ENCODE measurements around the gene TBX18. TPM values are rescaled to one million over a fixed set of nuclear protein-coding genes. Genes with fewer than 3 reads are reported as not detected.

TBX18 gene
- total and polyA plus RNA-seq, 4 donors, result 0.05 to 1.3 (median 0.21) TPM

GRCh38 chr6:84771125-84771755, 6.8 kb upstream of the TBX18 start:
- no peak for ATAC-seq (ENCODE audit: insufficient read depth, low FRiP score)
- no peak for DNase-seq
- no peak overlapping the region for H3K27ac ChIP-seq (ENCODE audit: low read depth in 1 of 2, low read length in 1 of 2)
- 11 to 15% methylated on average over 6 of the region's 6 CpGs for WGBS, 2 donors
- H3K27me3 ChIP-seq (ENCODE audit: control insufficient read depth in 3 of 3, insufficient read depth in 3 of 3, low read length in 2 of 3), result peaks cover 21 to 99% (median 98%) of the 10 kb centered on the region in 3 donors
- no peak overlapping the region for H3K9ac ChIP-seq (ENCODE audit: insufficient read depth in 1 of 2, low read length in 2 of 2)
- no peak overlapping the region for H3K4me3 ChIP-seq
- TF ChIP-seq, protein P1, sequence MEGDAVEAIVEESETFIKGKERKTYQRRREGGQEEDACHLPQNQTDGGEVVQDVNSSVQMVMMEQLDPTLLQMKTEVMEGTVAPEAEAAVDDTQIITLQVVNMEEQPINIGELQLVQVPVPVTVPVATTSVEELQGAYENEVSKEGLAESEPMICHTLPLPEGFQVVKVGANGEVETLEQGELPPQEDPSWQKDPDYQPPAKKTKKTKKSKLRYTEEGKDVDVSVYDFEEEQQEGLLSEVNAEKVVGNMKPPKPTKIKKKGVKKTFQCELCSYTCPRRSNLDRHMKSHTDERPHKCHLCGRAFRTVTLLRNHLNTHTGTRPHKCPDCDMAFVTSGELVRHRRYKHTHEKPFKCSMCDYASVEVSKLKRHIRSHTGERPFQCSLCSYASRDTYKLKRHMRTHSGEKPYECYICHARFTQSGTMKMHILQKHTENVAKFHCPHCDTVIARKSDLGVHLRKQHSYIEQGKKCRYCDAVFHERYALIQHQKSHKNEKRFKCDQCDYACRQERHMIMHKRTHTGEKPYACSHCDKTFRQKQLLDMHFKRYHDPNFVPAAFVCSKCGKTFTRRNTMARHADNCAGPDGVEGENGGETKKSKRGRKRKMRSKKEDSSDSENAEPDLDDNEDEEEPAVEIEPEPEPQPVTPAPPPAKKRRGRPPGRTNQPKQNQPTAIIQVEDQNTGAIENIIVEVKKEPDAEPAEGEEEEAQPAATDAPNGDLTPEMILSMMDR (IDR thresholded peaks at IDR 0.05; ENCODE audit: control extremely low read depth, extremely low read depth), result no peak
- no peaks in the 10 kb centered on the region for H3K36me3 ChIP-seq (ENCODE audit: control insufficient read depth in 4 of 4, insufficient read depth in 4 of 4, low read length in 4 of 4)
- H3K9me3 ChIP-seq (ENCODE audit: control insufficient read depth in 4 of 4, insufficient read depth in 3 of 4, low read length in 3 of 4), result peaks cover 0 to 16% (median 0%) of the 10 kb centered on the region in 4 donors
- peaks cover 0 to 18% (median 6%) of the 10 kb centered on the region in 5 donors for H3K4me1 ChIP-seq (ENCODE audit: control insufficient read depth in 5 of 5, insufficient read depth in 5 of 5, low read length in 5 of 5)

DNA sequence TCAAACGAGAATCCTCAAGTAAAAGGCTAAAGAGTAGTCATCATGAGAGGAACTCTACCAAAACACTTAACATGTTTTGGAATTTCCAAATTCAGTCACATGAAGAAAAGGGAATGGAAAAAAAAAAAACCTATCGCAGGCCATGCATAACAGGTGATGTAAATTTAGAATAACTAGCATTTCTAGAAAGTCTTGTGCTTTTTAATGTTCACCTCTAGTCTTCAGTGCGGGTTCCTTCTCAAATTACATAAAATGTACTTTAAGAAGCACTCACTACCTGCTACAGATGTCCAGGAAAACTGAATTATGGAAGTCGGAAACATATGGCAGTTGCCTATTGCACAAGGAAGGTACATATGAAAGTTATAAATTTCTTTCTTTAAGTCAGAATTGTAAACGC, 6.1 kb upstream of the TBX18 start:
- no peak overlapping the region for H3K27ac ChIP-seq (ENCODE audit: low read depth in 1 of 2, low read length in 1 of 2)
- no peak overlapping the region for H3K4me3 ChIP-seq
- H3K9ac ChIP-seq (ENCODE audit: insufficient read depth in 1 of 2, low read length in 2 of 2), result no peak overlapping the region
- peaks cover 0 to 18% (median 6%) of the 10 kb centered on the region in 5 donors for H3K4me1 ChIP-seq (ENCODE audit: control insufficient read depth in 5 of 5, insufficient read depth in 5 of 5, low read length in 5 of 5)
- peaks cover 21 to 99% (median 98%) of the 10 kb centered on the region in 3 donors for H3K27me3 ChIP-seq (ENCODE audit: control insufficient read depth in 3 of 3, insufficient read depth in 3 of 3, low read length in 2 of 3)
- WGBS, 2 donors, result 24 to 27% methylated on average over 5 of the region's 5 CpGs
- H3K9me3 ChIP-seq (ENCODE audit: control insufficient read depth in 4 of 4, insufficient read depth in 3 of 4, low read length in 3 of 4), result peaks cover 0 to 16% (median 0%) of the 10 kb centered on the region in 4 donors
- DNase-seq (no peak), ATAC-seq (ENCODE audit: insufficient read depth, low FRiP score) (no peak)
- TF ChIP-seq, protein P1 (IDR thresholded peaks at IDR 0.05; ENCODE audit: control extremely low read depth, extremely low read depth), result no peak
- no peaks in the 10 kb centered on the region for H3K36me3 ChIP-seq (ENCODE audit: control insufficient read depth in 4 of 4, insufficient read depth in 4 of 4, low read length in 4 of 4)

GRCh38 chr6:84769306-84769705, 4.9 kb upstream of the TBX18 start:
- no peaks in the 10 kb centered on the region for H3K36me3 ChIP-seq (ENCODE audit: control insufficient read depth in 4 of 4, insufficient read depth in 4 of 4, low read length in 4 of 4)
- H3K4me1 ChIP-seq (ENCODE audit: control insufficient read depth in 5 of 5, insufficient read depth in 5 of 5, low read length in 5 of 5), result peaks cover 0 to 14% (median 6%) of the 10 kb centered on the region in 5 donors
- H3K4me3 ChIP-seq, result no peak overlapping the region
- peaks cover 0 to 15% (median 0%) of the 10 kb centered on the region in 4 donors for H3K9me3 ChIP-seq (ENCODE audit: control insufficient read depth in 4 of 4, insufficient read depth in 3 of 4, low read length in 3 of 4)
- ATAC-seq (ENCODE audit: insufficient read depth, low FRiP score), result no peak
- TF ChIP-seq, protein P1 (IDR thresholded peaks at IDR 0.05; ENCODE audit: control extremely low read depth, extremely low read depth), result no peak
- WGBS, 2 donors, result 7 to 12% methylated on average over 5 of the region's 5 CpGs
- no peak overlapping the region for H3K9ac ChIP-seq (ENCODE audit: insufficient read depth in 1 of 2, low read length in 2 of 2)
- no peak for DNase-seq
- H3K27ac ChIP-seq (ENCODE audit: low read depth in 1 of 2, low read length in 1 of 2), result no peak overlapping the region
- H3K27me3 ChIP-seq (ENCODE audit: control insufficient read depth in 3 of 3, insufficient read depth in 3 of 3, low read length in 2 of 3), result peaks cover 21 to 99% (median 98%) of the 10 kb centered on the region in 3 donors
